HFFc6 (cell line): ENCODE data around the gene MDFI. TPM values are rescaled to one million over a fixed set of nuclear protein-coding genes. Genes with fewer than 3 reads are reported as not detected.

ENCODE experiments used
- DNase-seq: peaks from one replicate; pipeline ENCODE4 v3.0.0-alpha.2; 2018
- H3K27ac Mint-ChIP-seq: 2 replicates; pipeline ENCODE4 v1.8.0; 2020; ENCODE audit warnings: mild to moderate bottlenecking, mixed read lengths
- H3K27me3 Mint-ChIP-seq: 2 replicates; pipeline ENCODE4 v1.8.0; 2021; ENCODE audit warnings: mild to moderate bottlenecking, moderate library complexity, mixed read lengths; ENCODE audit not compliant: insufficient read depth
- H3K36me3 Mint-ChIP-seq: 2 replicates; pipeline ENCODE4 v1.8.0; 2021; ENCODE audit warnings: low read depth, mixed read lengths
- H3K4me1 Mint-ChIP-seq: 2 replicates; pipeline ENCODE4 v1.8.0; 2020; ENCODE audit warnings: low read depth, mixed read lengths
- H3K4me3 Mint-ChIP-seq: 2 replicates; pipeline ENCODE4 v1.8.0; 2020; ENCODE audit warnings: mild to moderate bottlenecking, moderate library complexity, mixed read lengths
- H3K9me3 Mint-ChIP-seq: 2 replicates; pipeline ENCODE4 v1.8.0; 2020; ENCODE audit warnings: mild to moderate bottlenecking, mixed read lengths
- total RNA-seq, 6 experiments: library from RNA; stranded (reverse); fragmentation: NEBNext Ultra II Directional; extraction: Animal tissue kit (Norgen Biotek cat#: 25700); gene quantifications; 2 replicates in 1 of 6; 3 replicates in 5 of 6; pipeline ENCODE4 v1.2.3, GENCODE V29; 2021
- TF ChIP-seq, protein P1 (sequence below): fragments of 200-600 bp; sonication (generic); IDR thresholded peaks from 2 replicates; pipeline ENCODE4 v1.5.0; 2021; ENCODE audit warnings: antibody characterized with exemption, mild to moderate bottlenecking

The MDFI gene
- total RNA-seq, 6 experiments from 2014 or later, result 0.38 to 0.96 TPM; not detected in 4

GRCh38 chr6:41621802-41622201 is 16.5 kb upstream of the MDFI start:
- Mint-ChIP-seq H3K36me3 (no peaks in the 10 kb centered on the region), H3K4me1 (peaks cover 16% of the 10 kb centered on the region; the same call in 1 of the 2 replicates), H3K9me3 (peaks cover 21% of the 10 kb centered on the region), H3K27me3 (peaks cover 24% of the 10 kb centered on the region), H3K27ac (no peak overlapping the region), H3K4me3 (no peak overlapping the region)
- DNase-seq, result no peak
- TF ChIP-seq, protein P1, sequence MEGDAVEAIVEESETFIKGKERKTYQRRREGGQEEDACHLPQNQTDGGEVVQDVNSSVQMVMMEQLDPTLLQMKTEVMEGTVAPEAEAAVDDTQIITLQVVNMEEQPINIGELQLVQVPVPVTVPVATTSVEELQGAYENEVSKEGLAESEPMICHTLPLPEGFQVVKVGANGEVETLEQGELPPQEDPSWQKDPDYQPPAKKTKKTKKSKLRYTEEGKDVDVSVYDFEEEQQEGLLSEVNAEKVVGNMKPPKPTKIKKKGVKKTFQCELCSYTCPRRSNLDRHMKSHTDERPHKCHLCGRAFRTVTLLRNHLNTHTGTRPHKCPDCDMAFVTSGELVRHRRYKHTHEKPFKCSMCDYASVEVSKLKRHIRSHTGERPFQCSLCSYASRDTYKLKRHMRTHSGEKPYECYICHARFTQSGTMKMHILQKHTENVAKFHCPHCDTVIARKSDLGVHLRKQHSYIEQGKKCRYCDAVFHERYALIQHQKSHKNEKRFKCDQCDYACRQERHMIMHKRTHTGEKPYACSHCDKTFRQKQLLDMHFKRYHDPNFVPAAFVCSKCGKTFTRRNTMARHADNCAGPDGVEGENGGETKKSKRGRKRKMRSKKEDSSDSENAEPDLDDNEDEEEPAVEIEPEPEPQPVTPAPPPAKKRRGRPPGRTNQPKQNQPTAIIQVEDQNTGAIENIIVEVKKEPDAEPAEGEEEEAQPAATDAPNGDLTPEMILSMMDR, result no peak

GRCh38 chr6:41622206-41622988 is 15.9 kb upstream of the MDFI start:
- Mint-ChIP-seq H3K27ac (no peak overlapping the region; the same call in 1 of the 2 replicates), H3K9me3 (peaks cover 21% of the 10 kb centered on the region), H3K4me3 (no peak overlapping the region), H3K36me3 (no peaks in the 10 kb centered on the region), H3K4me1 (peaks cover 16% of the 10 kb centered on the region; the same call in 1 of the 2 replicates), H3K27me3 (peaks cover 24% of the 10 kb centered on the region)
- TF ChIP-seq, protein P1, result no peak
- no peak for DNase-seq

GRCh38 chr6:41623330-41623729 is 14.9 kb upstream of the MDFI start:
- Mint-ChIP-seq H3K4me1 (peaks cover 16% of the 10 kb centered on the region; the same call in 1 of the 2 replicates), H3K4me3 (no peak overlapping the region), H3K36me3 (no peaks in the 10 kb centered on the region), H3K9me3 (peaks cover 21% of the 10 kb centered on the region), H3K27ac (no peak overlapping the region), H3K27me3 (peaks cover 28% of the 10 kb centered on the region)
- no peak for DNase-seq
- TF ChIP-seq, protein P1, result no peak

DNA sequence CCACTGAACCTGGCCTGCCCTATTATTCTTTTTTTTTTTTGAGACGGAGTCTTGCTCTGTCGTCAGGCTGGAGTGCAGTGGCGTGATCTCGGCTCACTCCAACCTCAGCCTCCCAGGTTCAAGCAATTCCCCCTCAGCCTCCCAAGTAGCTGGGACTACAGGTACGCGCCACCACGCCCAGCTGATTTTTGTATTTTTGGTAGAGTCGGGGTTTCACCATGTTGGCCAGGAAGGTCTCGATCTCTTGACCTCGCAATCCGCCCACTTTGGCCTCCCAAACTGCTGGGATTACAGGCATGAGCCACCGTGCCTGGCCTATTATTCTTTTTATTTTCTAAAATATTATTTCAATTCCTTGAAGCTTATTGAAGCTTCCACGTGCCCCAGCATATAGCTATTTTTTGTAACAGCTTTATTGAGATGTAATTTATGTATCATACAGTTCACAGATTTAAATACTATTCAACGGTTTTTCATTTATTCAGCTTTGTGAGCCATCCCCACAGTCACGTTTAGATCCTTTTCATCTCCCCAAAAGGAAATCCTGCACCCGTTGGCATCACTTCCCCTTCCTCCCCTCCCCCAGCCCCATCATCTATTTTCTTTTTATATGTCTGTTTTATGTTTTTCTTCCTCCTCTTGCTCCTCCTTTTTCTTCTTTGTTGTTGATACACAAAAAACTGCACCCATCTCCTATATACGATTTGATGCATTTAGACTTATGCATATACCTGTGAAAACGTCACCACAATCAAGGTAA is 13.5 kb upstream of the MDFI start:
- TF ChIP-seq, protein P1, result no peak
- Mint-ChIP-seq H3K9me3 (peaks cover 21% of the 10 kb centered on the region), H3K36me3 (no peaks in the 10 kb centered on the region), H3K4me1 (peaks cover 16% of the 10 kb centered on the region; the same call in 1 of the 2 replicates), H3K4me3 (no peak overlapping the region), H3K27me3 (peaks cover 32% of the 10 kb centered on the region), H3K27ac (no peak overlapping the region)
- DNase-seq, result no peak

- TF ChIP-seq, protein P1, result no peak
- H3K4me1 Mint-ChIP-seq, result peaks cover 16% of the 10 kb centered on the region; the same call in 1 of the 2 replicates
- H3K27me3 Mint-ChIP-seq, result peaks cover 29% of the 10 kb centered on the region
- H3K9me3 Mint-ChIP-seq, result peaks cover 21% of the 10 kb centered on the region
- no peaks in the 10 kb centered on the region for H3K36me3 Mint-ChIP-seq
- H3K4me3 Mint-ChIP-seq, result no peak overlapping the region
- DNase-seq, result no peak
- H3K27ac Mint-ChIP-seq, result no peak overlapping the region
Measured at GRCh38 chr6:41625442-41625841, 12.8 kb upstream of the MDFI start.
